Measurements from ENCODE around the gene HOXA10. TPM values are rescaled to one million over a fixed set of nuclear protein-coding genes. Genes with fewer than 3 reads are reported as not detected.

The HOXA10 gene
- polyA plus RNA-seq, 1 donor = 137 TPM

DNA sequence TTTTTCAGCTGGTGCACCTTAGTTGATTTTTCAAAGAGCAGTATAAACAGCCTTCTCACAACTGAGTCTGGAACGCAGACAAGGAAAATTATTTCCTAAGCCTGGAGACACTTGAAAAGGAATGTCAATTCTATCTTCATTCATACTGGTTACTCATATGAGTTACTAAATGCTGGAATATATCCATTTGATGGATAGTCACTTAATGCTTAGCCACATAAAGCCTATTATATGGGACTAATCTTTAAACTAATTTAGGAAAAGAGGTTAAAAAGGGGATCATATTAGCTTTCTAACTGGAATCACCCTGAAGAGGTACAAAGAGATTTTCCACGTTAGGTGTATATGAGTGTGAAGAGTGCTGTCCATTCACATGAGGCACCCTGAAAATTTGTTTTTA, 41.9 kb downstream of the HOXA10 start:
- no peak for DNase-seq

DNA sequence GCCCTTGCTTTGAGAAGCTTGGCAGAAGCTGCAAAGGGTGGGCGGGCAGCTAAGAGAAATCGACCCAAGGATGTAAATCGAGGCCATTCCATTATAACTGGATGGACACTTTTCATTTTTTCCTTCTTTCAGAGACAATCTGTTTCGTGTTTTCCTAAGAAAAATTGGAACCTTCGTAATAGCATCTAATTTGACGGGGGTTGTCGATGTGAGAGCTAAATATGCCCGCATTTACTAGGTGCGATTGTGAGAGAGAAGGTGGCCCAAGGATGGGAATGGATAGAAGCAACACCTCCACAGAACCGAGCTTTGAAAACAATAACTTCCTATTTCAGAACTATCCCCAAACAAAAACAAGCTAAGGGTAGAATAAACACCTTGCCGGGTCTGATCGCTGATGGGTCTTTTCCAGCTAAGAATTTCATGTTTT, 42.7 kb downstream of the HOXA10 start:
- no peak for DNase-seq

DNA sequence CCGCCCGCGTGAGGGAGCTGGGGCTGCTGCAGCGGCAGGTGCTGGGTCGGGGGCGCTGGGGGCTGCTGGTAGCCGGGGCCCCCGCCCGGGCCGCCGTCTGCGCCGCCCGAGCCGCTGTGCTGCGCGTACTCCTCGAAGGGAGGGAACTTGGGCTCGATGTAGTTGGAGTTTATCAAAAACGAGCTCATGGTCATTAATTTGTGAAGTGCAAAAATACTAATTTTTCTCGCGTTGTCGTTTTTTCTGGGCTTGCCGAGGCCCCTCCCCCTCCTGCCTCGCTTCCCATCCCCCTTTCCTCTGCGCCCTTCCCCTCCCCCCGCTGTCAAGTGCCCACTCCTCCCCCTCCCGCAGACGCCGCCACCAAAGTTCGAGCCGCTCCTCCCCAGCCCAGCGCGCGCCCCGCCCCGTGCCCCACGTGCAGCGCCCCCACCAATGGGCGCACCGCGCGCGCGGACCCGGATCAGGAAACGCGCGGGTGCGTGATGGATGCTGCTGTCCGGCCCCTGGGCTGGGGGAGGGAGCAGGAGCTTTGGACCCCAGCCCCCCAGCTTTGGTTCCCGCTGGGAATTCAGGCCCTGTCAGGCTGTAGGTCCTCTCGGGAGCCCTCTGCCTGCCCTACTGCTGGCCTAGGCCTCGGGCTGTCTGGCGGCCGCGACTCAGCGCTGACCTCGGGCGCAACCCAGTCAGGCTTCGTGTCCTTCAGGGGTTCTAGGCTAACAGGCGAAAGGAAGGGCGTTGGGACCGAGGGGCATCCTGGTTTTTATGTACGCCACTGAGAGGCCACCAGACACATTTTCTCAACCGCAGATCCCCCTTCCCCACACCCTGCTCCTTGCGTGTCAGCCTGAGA, 43.4 kb downstream of the HOXA10 start, which contains the start of gene HOXA4:
Gene HOXA4, minus strand, starts transcription at position 218 of the 850 bp plus-strand sequence. Its CDS starts 24 bp downstream, at position 194.
- no peak for DNase-seq

DNA sequence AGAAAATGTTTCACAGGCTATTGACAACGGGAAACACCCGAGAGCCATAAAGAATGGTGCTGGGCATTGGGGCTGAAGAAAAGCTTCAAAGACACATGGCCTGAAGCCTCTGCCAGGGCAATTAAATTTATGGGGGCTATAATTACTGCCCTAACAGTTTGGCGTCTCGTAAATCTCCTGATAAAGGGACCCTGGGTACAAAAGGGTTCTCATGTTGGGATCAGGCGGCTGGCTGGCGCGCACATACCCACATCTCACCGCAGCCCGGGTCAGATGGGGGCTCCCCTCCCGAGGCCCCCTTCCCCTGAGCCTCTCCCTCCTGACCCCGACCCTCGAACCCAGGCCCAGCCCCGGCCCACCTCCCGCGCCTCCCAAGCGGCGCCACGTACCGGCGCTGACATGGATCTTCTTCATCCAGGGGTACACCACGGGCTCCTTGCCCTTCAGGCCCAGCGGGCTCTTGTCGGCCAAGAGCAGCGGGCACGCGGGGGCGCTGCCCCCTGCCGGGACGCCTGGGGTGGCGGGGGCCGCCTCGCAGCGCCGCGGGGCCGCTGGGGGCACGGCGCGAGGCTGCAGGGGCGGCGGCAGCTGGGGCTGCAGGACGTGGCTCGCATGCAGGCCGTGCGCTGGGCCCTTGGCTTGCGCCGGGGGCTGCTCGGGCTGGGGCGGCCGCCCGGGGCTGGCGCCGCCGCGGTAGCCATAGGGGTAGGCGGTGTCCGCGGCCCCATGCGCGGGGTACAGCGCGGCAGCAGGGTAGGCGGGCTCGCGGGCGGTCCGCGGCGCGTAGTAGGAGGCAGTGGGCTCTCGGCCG, 44.2 kb downstream of the HOXA10 start:
- no peak for DNase-seq

DNA sequence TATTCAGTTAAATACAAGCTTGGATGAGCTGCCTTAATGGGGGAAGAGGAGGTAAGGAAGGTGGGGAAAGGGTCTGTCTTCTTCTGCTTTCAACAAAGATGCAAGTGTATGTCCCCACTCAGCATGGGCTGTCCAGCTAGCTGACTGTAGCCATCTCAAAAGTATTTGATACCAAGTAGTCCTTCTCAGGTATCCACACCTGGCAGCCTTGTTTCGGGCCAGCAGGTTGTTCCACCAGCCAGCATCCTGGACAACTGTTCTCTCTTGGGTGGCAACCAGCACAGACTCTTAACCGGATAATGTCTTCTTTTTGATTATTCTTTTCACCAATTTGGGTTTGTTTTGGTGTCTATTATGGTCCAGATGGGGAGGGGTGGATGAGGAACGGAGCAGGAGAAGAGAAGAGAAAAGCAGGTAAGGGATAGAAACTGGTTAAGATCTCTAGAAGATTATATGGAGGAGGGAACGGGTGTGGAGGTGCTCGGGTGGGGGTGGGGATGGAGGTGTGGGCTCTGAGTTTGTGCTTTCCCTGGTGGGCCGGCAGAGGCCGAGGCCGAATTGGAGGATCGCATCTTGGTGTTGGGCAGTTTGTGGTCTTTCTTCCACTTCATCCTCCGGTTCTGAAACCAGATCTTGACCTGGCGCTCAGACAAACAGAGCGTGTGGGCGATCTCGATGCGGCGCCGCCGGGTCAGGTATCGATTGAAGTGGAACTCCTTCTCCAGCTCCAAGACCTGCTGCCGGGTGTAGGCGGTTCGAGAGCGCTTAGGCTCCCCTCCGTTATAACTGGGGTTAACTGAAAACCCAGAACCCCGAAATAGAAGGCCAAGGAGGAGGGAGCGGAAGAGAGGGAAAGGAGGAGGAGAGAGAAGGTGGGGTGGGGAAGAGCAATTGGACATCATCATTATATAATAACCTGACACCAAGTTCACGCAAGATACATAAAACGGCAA, 45.1 kb downstream of the HOXA10 start:
- DNase-seq = no peak

DNA sequence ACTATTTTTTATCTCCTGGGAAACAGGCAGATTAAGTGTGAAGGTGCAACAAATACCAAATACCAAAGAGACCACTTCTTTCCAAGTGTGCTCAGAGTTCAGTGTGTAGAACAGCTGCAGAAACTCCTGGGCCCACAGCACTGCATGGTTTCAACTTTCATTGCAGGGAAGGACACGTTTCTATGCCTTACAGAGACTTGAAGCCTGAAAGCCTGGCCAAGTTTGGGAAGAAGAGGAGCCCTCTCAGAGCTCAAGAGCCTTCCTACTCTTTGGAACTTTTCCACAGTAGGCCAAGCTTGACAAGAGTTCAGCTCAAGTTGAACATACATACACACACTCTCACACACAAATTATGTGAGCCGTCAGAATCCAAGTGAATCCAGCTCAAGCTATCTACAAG, 46.1 kb downstream of the HOXA10 start:
- no peak for DNase-seq

DNA sequence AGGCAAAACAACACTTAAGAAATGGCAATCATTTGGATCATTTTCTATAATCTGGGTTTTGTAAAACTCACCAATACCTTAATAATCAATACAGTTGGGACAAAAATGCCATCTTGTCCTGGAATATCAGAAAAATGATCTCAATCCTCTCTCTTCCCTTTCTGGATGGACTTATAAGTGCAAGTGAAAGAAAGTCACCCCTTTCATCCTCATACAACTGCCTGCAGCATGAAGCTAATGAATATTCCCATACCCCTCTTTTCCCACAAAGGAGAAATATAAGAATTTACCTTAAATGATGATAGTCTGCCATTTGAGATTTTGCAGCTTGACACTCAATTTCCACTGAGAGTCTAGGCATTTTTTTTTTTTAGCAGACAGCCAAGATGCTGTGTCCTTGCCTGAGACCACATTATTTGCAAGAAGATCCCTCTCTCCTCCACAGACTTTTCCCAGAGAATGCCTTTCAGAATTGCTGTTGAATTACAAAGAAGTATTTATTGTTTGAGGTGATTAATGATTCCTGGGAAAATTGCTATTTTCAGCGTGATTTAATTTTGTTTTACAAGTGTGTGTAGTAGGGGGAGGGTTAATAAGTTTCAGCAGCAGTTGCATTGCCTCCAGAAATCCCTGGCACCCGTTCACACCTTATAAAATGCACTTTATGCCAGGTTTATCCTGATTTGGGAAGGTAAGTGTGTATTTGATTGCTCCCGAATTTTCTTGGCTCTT, 47.4 kb downstream of the HOXA10 start:
- DNase-seq = no peak

DNA sequence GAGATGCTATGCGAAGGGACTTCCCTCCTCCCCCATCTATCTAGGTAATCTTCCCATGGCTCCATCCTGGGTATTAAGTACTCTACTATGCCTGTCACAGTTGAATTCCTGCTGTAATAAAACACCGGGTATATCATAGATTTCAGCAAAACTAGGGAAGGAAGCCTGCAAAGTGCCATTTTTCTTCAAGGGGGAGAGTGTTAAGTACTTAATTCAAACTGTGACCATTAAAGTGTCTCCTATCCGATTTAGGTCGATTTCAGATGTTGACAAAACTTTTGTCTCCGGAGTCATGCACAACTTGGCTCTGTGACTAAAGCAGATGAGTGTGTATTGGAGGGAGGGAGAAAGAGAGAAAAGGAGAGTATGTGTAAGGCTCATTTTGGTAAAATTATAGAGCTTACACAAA, 48.1 kb downstream of the HOXA10 start:
- DNase-seq = no peak

DNA sequence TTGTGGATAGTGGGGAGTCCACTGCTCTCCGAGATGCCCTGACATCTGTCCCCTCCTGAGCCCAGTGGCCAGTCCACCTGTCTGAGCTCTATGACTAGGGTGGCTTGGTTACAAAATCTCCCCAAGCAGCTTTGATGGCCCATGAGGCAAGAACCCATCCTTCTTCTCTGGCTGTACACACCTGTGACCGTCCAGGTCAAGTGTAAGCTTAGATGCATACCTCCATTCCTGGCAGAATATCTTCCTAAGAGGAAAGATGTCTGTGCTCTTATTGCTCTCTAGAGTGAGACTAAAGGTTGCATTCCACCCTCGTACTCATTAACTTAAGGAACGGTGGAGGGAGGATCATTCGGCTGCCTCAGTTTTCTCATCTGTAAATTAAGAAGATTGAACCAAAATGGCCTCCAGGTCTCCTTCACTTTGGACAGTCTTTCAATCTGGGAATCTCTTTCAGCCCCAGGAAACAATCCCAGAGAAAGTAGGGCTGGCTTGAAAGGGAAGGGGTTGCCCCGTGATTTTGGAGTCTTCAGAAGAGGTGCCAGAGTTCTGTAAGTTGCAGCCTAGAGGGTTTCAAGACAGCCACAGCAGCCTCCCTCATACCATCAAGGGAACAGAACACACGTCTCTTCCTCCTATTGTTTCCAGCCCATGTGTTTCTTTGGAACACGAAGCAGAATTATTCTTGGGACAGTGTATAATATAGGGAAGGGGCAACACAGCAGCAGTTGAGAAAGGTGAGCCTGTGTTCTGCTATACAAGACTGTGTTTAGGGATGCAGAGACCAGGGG, 49.0 kb downstream of the HOXA10 start:
- DNase-seq = no peak

DNA sequence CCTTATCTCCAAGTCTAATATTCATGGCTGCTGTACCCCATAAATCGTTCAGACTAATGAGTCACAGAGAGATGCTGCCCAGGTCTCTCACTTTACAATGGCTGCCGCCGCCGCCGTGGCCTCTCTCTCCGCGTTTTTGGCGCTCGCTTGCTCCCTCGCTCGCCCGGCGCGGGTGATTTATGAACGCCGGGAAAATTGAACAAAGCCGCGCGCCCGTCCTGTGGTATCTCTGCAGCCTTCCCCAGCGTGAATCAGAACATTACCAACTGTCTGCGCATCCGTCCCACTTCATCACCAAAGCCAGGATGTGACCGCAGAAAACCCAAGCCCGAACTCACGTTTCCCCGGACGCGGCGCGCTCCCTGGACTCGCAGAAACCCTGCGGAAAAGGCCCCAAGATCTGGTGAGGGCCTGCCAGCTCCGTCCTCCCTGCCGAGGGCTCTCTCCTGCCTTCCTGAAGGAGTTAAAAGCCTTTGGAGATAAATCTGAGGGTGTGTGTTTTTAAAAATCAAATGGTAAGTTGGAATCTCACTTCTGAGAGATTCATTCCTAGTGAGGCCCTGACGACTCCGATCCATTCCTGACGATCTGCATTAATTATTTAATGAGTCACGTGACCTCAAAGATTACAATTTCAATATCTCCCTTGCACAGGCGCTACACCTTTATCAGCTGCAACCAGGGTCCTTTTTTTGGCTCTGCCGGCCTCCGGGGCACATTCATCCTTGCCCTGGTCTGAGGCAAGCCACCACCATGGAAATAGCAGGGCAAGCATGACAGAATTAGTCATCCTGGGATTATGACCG, 49.8 kb downstream of the HOXA10 start:
- DNase-seq = no peak

DNA sequence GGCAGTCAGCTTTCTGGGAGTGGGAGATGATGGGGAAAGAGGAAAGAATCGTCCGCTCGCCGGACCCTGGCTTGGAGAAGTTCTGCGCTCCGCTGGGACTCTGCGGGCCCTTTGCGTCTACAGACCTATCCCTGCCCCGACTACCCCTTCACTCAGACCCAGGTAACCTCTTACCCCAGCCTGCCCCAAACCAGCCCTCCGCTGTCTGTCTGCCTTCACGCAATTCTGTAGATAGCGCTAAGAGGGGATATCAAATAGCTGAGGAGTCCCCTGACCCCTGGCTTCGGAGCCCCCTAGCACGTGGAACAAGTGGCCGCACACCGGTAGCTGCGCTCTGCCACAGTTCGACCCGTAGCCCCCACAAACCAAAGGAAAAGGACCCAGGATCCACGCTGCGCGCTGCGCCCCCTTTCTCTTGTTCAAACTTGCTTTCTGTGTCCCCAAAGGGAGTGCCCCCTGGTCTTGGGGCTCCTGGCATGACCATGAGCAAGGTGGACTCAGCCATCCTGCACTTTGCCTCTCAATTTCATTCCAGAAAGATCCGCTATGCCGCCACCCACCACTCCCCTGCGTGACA, 50.6 kb downstream of the HOXA10 start:
- DNase-seq = no peak

DNA sequence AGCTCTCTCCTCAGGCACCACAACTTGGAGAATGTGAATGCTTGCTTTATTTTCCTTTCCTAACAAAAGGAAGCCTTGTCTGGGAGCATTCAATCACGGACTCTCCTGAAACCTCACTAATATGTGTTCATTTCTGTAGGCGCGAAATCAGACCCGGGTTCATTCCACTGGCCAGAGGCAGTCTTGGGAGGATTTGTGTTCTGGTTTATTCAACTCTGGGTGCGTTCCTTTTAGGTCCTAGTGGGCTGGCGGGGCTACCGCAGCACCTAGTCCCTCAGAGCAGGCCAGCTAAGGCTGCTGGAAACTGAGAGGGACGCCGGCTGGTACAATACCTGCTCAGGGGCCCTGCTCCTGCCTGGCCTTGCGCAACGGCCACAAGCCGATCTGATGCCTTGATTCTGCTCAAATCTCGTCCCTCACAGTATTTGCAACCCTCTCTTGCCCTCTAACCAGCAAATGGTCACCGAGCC, 51.1 kb downstream of the HOXA10 start:
- no peak for DNase-seq

DNA sequence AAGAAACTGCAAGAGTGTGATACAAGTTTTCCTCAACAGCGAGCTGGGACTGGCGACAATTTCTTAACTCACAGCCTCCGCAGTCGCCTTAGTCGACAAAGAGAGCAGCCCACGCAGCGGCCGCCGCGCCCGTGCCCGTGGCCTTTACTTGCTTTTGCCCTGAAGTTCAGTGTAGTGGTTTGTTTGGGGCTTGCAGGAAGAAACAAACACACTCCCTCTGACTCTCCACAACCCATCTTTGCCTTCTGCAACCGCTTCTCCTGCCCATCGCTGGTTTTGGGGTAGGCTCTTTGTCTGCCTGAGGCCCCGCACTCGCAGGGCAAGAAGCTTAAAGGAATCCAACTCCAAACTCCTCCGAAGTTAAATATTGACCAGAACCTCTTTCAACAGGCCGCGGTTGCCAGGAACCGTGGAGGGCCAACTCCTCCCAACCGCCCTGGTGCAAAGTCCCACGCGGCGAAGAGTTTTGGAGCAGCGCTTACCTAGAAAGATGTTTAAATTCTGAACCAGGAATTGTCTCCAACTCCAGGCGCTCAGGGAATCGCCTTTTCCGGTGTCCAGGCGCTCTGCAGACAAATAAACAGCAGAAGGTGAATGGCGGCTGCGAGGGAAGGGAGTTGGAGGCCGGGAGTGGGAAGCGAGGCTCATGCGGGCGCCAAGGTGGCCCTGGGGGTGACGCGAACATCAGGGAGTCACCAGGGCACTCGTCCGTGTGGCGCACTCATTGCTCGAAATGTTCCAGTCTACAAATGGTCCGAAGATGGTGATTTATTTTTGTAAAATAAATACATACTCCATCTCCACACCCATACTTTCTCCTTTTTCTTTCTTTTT, 51.8 kb downstream of the HOXA10 start:
- no peak for DNase-seq

DNA sequence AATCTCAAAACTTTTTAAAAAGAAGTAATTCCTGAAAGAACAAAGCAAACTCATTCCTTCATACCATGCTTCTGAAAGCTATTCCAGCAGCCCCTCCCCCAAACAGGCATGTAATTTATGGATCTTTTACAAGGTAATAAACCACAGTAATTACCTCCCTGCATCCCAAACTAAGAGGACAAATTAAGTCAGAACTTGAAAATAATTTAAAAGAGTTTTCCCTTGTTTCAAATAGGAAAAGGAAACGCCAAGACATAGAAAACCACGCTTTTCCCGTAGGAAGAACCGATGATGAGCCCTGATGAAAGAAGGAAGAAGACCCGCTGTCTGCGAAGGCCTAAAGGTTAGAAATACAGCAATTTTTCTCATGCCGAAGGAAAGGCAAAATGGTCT, 52.4 kb downstream of the HOXA10 start:
- DNase-seq = no peak
